HAP-1 (cell line): ENCODE results near the gene ACSS1.

Experiments used
- DNase-seq, 2 experiments: peaks; one replicate each; pipeline ENCODE4 v3.0.0-alpha.2; 2016 to 2020; ENCODE audit warnings: low spot score in 2 of 2
- H3K27me3 ChIP-seq: fragments of 250-450 bp; sonication (Bioruptor Pico); 2 replicates; pipeline ENCODE4 v1.5.1; 2020; ENCODE audit warnings: low read depth, mild to moderate bottlenecking, moderate library complexity
- H3K36me3 ChIP-seq: fragments of 250-450 bp; sonication (Bioruptor Pico); replicated peaks from 2 replicates; pipeline ENCODE4 v1.5.1; 2020; ENCODE audit warnings: mild to moderate bottlenecking
- H3K4me1 ChIP-seq: fragments of 250-450 bp; sonication (Bioruptor Pico); 2 replicates; pipeline ENCODE4 v1.5.1; 2020; ENCODE audit warnings: mild to moderate bottlenecking
- H3K4me3 ChIP-seq: fragments of 250-450 bp; sonication (Bioruptor Pico); 2 replicates; pipeline ENCODE4 v1.5.1; 2020; ENCODE audit warnings: mild to moderate bottlenecking, moderate library complexity
- H3K9me3 ChIP-seq: fragments of 250-450 bp; sonication (Bioruptor Pico); 2 replicates; pipeline ENCODE4 v1.5.1; 2020; ENCODE audit warnings: mild to moderate bottlenecking, moderate library complexity
- in situ Hi-C: fragments of 300-500 bp; cut with MboI; formaldehyde crosslinking; loops from 3 replicates; pipeline ENCODE4 v1.14.3; 2020; ENCODE audit warnings: low sequenced_read_pairs, inconsistent platforms, mixed read lengths

Gene ACSS1

GRCh38 chr20:24981790-24982189, 76.1 kb downstream of the ACSS1 start:
- Histone ChIP-seq H3K27me3 (no peaks in the 10 kb centered on the region), H3K4me1 (no peaks in the 10 kb centered on the region), H3K9me3 (peaks cover 5% of the 10 kb centered on the region), H3K36me3 (peaks cover 29% of the 10 kb centered on the region), H3K4me3 (no peak overlapping the region)
- no peak for DNase-seq
- in situ Hi-C loops: loop anchor here (25.0 kb wide), 1 partner anchor 881 kb away; no protein-coding TSS in a partner anchor

- Histone ChIP-seq H3K4me1 (no peaks in the 10 kb centered on the region), H3K9me3 (peaks cover 5% of the 10 kb centered on the region), H3K36me3 (peaks cover 34% of the 10 kb centered on the region), H3K4me3 (no peak overlapping the region), H3K27me3 (no peaks in the 10 kb centered on the region)
- in situ Hi-C loops: loop anchor here (25.0 kb wide), 1 partner anchor 881 kb away; no protein-coding TSS in a partner anchor
- no peak for DNase-seq
Observed at GRCh38 chr20:24981282-24981681, 76.7 kb downstream of the ACSS1 start.

- Histone ChIP-seq H3K4me3 (no peak overlapping the region), H3K27me3 (no peaks in the 10 kb centered on the region), H3K9me3 (peaks cover 10% of the 10 kb centered on the region), H3K4me1 (no peaks in the 10 kb centered on the region), H3K36me3 (peaks cover 41% of the 10 kb centered on the region)
- DNase-seq: no peak
- in situ Hi-C loops: loop anchor here (25.0 kb wide), 1 partner anchor 882 kb away; no protein-coding TSS in a partner anchor
Observed at GRCh38 chr20:24980291-24981053, 77.5 kb downstream of the ACSS1 start.

- peaks cover 48% of the 10 kb centered on the region for H3K36me3 ChIP-seq
- H3K4me1 ChIP-seq: no peaks in the 10 kb centered on the region
- no peak for DNase-seq
- no peak overlapping the region for H3K4me3 ChIP-seq
- in situ Hi-C loops: loop anchor here (25.0 kb wide), 1 partner anchor 883 kb away; no protein-coding TSS in a partner anchor
- H3K27me3 ChIP-seq: no peaks in the 10 kb centered on the region
- H3K9me3 ChIP-seq: peaks cover 10% of the 10 kb centered on the region
Observed at GRCh38 chr20:24979036-24979960, 78.6 kb downstream of the ACSS1 start.

- Histone ChIP-seq H3K4me3 (no peak overlapping the region), H3K9me3 (peaks cover 10% of the 10 kb centered on the region), H3K4me1 (no peaks in the 10 kb centered on the region), H3K36me3 (peaks cover 49% of the 10 kb centered on the region), H3K27me3 (no peaks in the 10 kb centered on the region)
- DNase-seq: no peak
- in situ Hi-C loops: loop anchor here (25.0 kb wide), 1 partner anchor 884 kb away; no protein-coding TSS in a partner anchor
Observed at GRCh38 chr20:24978513-24978912, 79.4 kb downstream of the ACSS1 start.

GRCh38 chr20:24977797-24978196, 80.1 kb downstream of the ACSS1 start:
- H3K36me3 ChIP-seq: peaks cover 55% of the 10 kb centered on the region

GRCh38 chr20:24977336-24977735, 80.6 kb downstream of the ACSS1 start:
- no peak overlapping the region for H3K4me3 ChIP-seq
- peaks cover 10% of the 10 kb centered on the region for H3K9me3 ChIP-seq
- in situ Hi-C loops: loop anchor here (25.0 kb wide), 1 partner anchor 885 kb away; no protein-coding TSS in a partner anchor
- DNase-seq: no peak
- no peaks in the 10 kb centered on the region for H3K27me3 ChIP-seq
- H3K36me3 ChIP-seq: peaks cover 59% of the 10 kb centered on the region
- no peaks in the 10 kb centered on the region for H3K4me1 ChIP-seq

More at GRCh38 chr20:24977797-24978196, 80.1 kb downstream of the ACSS1 start:
- H3K4me3 ChIP-seq: no peak overlapping the region
- in situ Hi-C loops: loop anchor here (25.0 kb wide), 1 partner anchor 885 kb away; no protein-coding TSS in a partner anchor
- H3K27me3 ChIP-seq: no peaks in the 10 kb centered on the region
- H3K4me1 ChIP-seq: no peaks in the 10 kb centered on the region
- DNase-seq: no peak
- H3K9me3 ChIP-seq: peaks cover 10% of the 10 kb centered on the region

- in situ Hi-C loops: no loop called here
- no peak overlapping the region for H3K4me3 ChIP-seq
- H3K27me3 ChIP-seq: no peaks in the 10 kb centered on the region
- DNase-seq: no peak
- H3K9me3 ChIP-seq: peaks cover 5% of the 10 kb centered on the region; the same call in 1 of the 2 replicates
- H3K4me1 ChIP-seq: no peaks in the 10 kb centered on the region
- peaks cover 44% of the 10 kb centered on the region for H3K36me3 ChIP-seq
Observed at GRCh38 chr20:24972341-24972740, 85.6 kb downstream of the ACSS1 start.

- Histone ChIP-seq H3K4me3 (no peak overlapping the region), H3K36me3 (peaks cover 36% of the 10 kb centered on the region), H3K4me1 (no peaks in the 10 kb centered on the region), H3K27me3 (no peaks in the 10 kb centered on the region), H3K9me3 (0 out of 2 replicates have a peak, but pooled peaks cover 5% of the 10 kb centered on the region)
- DNase-seq: no peak
- in situ Hi-C loops: no loop called here
Observed at GRCh38 chr20:24971376-24972101, 86.4 kb downstream of the ACSS1 start.

GRCh38 chr20:24970754-24971153, 87.2 kb downstream of the ACSS1 start:
- no peak for DNase-seq
- in situ Hi-C loops: no loop called here
- H3K36me3 ChIP-seq: peaks cover 34% of the 10 kb centered on the region
- H3K27me3 ChIP-seq: no peaks in the 10 kb centered on the region
- 0 out of 2 replicates have a peak, but pooled peaks cover 1% of the 10 kb centered on the region for H3K9me3 ChIP-seq
- no peaks in the 10 kb centered on the region for H3K4me1 ChIP-seq
- H3K4me3 ChIP-seq: no peak overlapping the region

- no peaks in the 10 kb centered on the region for H3K27me3 ChIP-seq
- H3K36me3 ChIP-seq: peaks cover 35% of the 10 kb centered on the region
- no peak overlapping the region for H3K4me3 ChIP-seq
- no peak for DNase-seq
- no peaks in the 10 kb centered on the region for H3K4me1 ChIP-seq
- no peaks in the 10 kb centered on the region for H3K9me3 ChIP-seq
- in situ Hi-C loops: no loop called here
Observed at GRCh38 chr20:24970030-24970553, 87.8 kb downstream of the ACSS1 start.

GRCh38 chr20:24969186-24970029, 88.5 kb downstream of the ACSS1 start:
- H3K27me3 ChIP-seq: no peaks in the 10 kb centered on the region
- no peak for DNase-seq
- H3K36me3 ChIP-seq: peaks cover 32% of the 10 kb centered on the region
- H3K9me3 ChIP-seq: no peaks in the 10 kb centered on the region
- in situ Hi-C loops: no loop called here
- H3K4me3 ChIP-seq: no peak overlapping the region
- H3K4me1 ChIP-seq: no peaks in the 10 kb centered on the region
